ENCODE measurements around the gene EIF2B2. TPM values are rescaled to one million over a fixed set of nuclear protein-coding genes. Genes with fewer than 3 reads are reported as not detected.
A peak's percentile ranks its signal among the peaks of the same experiment; 100 is the strongest.

The EIF2B2 gene
- total RNA-seq, 1 donor from 2014 or later = 34.8 TPM

DNA sequence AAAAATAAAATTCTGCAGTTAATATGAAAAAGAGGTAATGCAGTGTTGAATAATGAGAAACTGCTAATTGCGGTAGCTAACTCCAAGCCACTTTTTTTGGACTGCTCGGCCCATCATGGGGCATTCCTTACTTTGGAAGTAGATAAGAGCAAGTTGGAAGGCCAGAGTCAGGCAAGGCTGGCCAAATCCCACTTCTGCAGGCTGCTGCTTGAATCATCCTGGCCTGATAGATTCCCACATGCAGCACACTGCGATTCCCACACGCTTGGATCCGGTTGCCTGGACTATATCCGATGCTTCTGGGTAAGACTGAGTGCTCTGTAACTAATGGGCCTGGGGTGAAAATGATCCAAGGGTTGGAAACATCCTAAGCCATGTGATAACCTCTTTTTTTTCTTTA is 10.6 kb downstream of the EIF2B2 start:
- Histone ChIP-seq H3K27me3 (no peaks in the 10 kb centered on the region), H3K27ac (no peak overlapping the region), H3K9me3 (no peaks in the 10 kb centered on the region), H3K36me3 (peaks cover 93% of the 10 kb centered on the region), H3K4me3 (no peak overlapping the region), H3K4me1 (no peaks in the 10 kb centered on the region)
- intact Hi-C loops (cut with DNase I) = no loop called here
- TF ChIP-seq, protein P1, sequence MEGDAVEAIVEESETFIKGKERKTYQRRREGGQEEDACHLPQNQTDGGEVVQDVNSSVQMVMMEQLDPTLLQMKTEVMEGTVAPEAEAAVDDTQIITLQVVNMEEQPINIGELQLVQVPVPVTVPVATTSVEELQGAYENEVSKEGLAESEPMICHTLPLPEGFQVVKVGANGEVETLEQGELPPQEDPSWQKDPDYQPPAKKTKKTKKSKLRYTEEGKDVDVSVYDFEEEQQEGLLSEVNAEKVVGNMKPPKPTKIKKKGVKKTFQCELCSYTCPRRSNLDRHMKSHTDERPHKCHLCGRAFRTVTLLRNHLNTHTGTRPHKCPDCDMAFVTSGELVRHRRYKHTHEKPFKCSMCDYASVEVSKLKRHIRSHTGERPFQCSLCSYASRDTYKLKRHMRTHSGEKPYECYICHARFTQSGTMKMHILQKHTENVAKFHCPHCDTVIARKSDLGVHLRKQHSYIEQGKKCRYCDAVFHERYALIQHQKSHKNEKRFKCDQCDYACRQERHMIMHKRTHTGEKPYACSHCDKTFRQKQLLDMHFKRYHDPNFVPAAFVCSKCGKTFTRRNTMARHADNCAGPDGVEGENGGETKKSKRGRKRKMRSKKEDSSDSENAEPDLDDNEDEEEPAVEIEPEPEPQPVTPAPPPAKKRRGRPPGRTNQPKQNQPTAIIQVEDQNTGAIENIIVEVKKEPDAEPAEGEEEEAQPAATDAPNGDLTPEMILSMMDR (IDR thresholded peaks at IDR 0.05) = no peak
- no peak for ATAC-seq
- DNase-seq = no peak

DNA sequence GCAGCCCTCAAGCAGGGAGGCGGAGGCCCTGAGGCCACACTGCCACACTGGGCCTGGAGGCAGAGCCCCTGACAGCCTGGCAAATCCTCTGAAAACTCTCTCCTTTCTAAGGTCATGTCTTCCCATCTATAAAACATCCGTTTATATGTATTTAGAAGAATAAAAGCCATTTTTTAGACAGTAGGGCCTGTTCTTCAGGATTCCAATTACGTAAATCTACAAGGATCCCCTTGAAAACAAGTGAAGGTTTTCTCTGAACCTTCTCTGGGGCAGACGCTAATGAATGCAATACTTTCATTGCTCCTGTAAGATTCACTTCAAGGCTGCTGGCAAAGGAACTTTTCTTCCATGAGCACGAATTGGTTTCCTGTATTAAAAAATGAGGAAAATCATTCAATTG is 12.8 kb downstream of the EIF2B2 start:
- intact Hi-C loops (cut with DNase I) = no loop called here
- Histone ChIP-seq H3K9me3 (no peaks in the 10 kb centered on the region), H3K27ac (no peak overlapping the region), H3K36me3 (peaks cover 94% of the 10 kb centered on the region), H3K4me3 (no peak overlapping the region), H3K27me3 (no peaks in the 10 kb centered on the region), H3K4me1 (no peaks in the 10 kb centered on the region)
- DNase-seq (no peak), ATAC-seq (no peak)
- TF ChIP-seq, protein P1 (IDR thresholded peaks at IDR 0.05) = no peak

DNA sequence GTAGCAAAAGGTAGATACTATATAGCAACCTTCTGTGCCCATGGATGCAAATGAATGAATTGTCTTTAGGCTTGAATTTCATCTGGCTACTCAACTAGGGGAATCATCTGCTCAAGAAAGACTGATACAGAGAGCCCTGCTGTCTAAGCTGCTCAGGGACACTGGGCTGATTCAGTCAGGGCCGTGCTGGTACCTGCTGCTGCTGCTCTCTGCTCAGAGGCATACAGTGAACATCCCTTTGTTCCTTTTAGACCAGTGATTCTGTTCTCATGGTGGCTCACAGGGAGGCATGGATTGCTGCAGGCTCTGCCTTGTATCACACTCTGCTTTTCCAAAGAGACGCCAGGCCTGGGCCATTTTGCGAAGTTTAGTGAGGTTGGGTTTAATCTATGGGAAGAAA is 14.1 kb downstream of the EIF2B2 start:
- Histone ChIP-seq H3K27me3 (no peaks in the 10 kb centered on the region), H3K4me1 (no peaks in the 10 kb centered on the region), H3K36me3 (peaks cover 98% of the 10 kb centered on the region), H3K27ac (no peak overlapping the region), H3K4me3 (no peak overlapping the region), H3K9me3 (no peaks in the 10 kb centered on the region)
- DNase-seq (no peak), ATAC-seq (no peak)
- TF ChIP-seq, protein P1 (IDR thresholded peaks at IDR 0.05) = no peak
- intact Hi-C loops (cut with DNase I) = no loop called here

DNA sequence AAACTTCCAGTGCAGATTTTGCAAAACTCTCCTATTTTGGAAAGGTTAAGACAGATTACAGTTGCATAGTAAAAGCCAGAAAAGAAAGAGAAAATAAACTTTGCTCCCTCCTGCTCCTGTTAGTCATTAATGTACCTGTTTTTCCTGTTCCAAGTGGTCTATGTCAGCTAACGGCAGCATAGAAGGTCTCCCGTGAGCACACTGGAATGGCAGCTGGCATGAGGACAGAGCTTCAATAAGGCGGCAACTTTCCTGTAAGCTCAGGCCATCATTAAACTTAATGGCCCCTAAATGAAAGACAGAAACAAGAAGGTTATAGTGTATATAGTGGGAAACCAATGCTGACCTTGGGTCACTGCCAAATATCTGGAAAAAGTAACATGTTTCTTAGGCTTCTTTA is 16.0 kb downstream of the EIF2B2 start:
- ATAC-seq = no peak
- no peaks in the 10 kb centered on the region for H3K4me1 ChIP-seq
- peaks cover 97% of the 10 kb centered on the region for H3K36me3 ChIP-seq
- intact Hi-C loops (cut with DNase I) = no loop called here
- no peaks in the 10 kb centered on the region for H3K27me3 ChIP-seq
- H3K4me3 ChIP-seq = no peak overlapping the region
- no peak for DNase-seq
- H3K9me3 ChIP-seq = no peaks in the 10 kb centered on the region
- TF ChIP-seq, protein P1 (IDR thresholded peaks at IDR 0.05) = no peak
- H3K27ac ChIP-seq = no peak overlapping the region

DNA sequence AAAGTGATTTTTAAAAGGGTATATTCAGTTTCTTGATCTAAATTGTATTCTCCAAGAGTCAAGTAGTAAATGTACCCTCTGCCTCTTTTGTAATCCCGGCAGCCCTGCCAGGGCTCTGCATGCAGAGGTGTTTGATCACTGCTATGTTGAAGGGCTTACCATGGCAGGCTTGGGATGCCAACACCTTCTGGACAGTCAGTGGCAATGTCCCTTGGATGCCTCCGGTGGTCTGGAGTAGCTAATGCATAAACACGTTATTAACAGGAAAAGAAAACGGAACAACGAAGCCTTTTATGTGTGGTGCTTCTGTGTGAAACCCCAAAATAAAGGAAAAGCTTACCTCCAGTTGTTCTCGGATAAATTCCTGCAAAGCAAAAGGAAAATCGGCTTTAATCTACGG is 19.9 kb downstream of the EIF2B2 start:
- TF ChIP-seq, protein P1 (IDR thresholded peaks at IDR 0.05) = peak; percentile 24
- DNase-seq (no peak), ATAC-seq (peak; percentile 69)
- no peaks in the 10 kb centered on the region for H3K9me3 ChIP-seq
- H3K27me3 ChIP-seq = no peaks in the 10 kb centered on the region
- no peak overlapping the region for H3K4me3 ChIP-seq
- H3K4me1 ChIP-seq = no peaks in the 10 kb centered on the region
- intact Hi-C loops (cut with DNase I) = no loop called here
- no peak overlapping the region for H3K27ac ChIP-seq
- H3K36me3 ChIP-seq = peaks cover 89% of the 10 kb centered on the region

DNA sequence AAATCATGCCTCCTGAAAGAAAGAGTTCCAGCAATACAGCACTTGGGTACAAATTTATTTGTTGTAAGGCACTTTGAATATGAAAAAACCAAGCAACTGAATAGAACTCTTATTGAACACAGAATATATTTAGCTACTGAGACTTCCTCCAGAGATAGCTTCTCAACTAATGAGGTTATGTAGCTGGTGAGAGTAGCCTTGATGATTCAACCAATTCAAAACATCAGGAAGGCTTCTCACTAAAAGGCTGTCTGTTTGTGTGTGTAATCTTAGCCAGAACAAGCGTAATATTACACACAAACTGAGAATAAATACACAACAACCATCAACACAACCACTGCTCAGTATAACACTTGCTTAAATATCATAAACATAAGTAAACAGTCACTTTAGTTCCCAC is 20.4 kb downstream of the EIF2B2 start:
- Histone ChIP-seq H3K27me3 (no peaks in the 10 kb centered on the region), H3K9me3 (no peaks in the 10 kb centered on the region), H3K4me1 (no peaks in the 10 kb centered on the region), H3K36me3 (peaks cover 84% of the 10 kb centered on the region), H3K27ac (no peak overlapping the region), H3K4me3 (no peak overlapping the region)
- TF ChIP-seq, protein P1 (IDR thresholded peaks at IDR 0.05) = no peak
- no peak for ATAC-seq
- intact Hi-C loops (cut with DNase I) = no loop called here
- no peak for DNase-seq
